ENCODE data around the gene RRP1B.

DNA sequence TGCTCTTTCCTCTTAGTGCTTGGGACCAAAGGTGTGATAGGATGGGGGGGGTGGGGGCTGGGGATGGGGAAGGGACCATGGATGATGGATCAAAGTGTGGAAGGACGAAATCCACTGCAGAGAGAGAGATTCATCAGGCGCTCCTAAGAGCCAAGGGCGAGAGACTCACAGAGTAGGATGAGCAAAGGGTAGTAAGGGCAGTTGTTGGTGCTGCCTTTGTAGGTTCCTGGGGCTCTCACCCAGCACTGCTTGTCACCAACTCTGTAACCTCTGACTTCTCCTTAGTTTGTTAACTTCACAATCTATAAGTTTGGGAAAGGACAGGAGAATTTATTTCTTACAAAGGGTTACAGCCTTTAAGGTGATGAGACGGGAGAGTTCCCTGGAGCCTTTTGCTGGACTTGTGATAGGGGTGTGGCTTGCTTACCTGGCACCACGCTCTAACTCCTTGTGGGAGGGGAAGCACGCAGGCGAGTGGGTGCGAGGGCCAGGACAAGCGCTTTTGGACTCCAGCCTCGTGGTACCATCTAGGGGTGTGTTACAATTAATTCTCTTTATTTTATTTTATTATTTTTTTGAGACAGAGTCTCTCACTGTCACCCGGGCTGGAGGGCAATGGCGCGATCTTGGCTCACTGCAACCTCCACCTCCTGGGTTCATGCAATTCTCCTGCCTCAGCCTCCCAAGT, 58.0 kb downstream of the RRP1B start:
- TF ChIP-seq CTCF (IDR thresholded peaks at IDR 0.05) (no peak), POLR2A (IDR thresholded peaks at IDR 0.05) (no peak)
